ENCODE data around the gene GUK1.

Gene GUK1

GRCh38 chr1:228151180-228151925 lies 11.3 kb downstream of the GUK1 start:
- no peak for DNase-seq

DNA sequence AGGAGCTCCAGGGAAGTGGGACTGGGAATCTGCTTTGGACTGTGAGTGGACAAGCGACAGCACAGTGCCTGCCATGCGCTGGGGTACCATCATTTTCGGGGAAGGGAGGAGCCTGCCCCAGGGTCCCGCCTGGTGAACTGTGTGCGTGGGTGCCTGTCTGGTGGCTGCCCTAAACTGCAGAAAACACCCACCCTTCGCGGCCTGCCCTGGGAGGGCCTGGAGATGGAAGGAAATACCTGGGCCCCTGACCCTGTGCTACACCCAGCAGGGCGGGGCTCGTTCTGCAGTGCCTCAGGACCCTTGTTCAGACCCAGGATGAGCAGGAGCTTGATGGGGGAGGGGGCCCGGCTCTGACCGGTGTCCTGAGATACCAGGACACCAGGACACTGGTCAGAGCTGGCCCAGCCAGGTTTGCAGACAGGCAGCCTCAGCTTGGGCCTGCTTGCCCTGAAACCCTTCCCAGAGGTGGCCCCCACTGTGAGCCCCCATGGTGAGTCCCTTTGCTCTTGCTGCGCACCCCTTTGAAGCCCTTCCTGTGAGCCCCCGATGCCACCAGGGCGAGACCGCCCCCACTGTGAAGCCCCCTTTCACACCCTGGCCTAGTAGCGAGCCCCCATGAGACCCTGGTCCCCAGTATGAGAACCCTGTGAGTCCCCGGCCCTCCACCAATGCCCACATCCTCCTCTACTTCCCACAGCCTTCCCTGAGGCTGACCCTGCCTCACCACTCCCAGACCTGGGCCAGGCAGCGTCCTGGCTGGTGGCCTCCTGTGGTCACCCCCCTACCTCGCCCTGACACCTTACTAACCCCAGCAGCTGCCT lies 12.2 kb downstream of the GUK1 start:
- DNase-seq: no peak

DNA sequence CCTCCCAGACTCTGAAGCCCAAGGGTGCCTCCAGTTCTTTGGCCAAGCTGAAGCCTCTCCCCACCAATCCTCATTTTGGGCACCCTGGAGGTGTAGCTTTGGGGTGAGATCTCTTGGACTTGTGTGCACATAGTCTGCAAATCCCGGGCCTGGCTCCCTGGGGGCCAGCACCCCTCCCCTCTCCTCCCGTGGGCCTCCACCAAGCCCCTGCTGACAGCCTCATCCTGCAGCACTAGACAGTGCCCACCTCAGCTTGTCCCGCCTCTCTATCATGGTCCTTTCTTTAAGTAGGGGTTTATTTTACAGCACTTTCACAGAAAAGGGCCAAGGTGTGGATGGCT lies 12.8 kb downstream of the GUK1 start:
- DNase-seq: no peak

DNA sequence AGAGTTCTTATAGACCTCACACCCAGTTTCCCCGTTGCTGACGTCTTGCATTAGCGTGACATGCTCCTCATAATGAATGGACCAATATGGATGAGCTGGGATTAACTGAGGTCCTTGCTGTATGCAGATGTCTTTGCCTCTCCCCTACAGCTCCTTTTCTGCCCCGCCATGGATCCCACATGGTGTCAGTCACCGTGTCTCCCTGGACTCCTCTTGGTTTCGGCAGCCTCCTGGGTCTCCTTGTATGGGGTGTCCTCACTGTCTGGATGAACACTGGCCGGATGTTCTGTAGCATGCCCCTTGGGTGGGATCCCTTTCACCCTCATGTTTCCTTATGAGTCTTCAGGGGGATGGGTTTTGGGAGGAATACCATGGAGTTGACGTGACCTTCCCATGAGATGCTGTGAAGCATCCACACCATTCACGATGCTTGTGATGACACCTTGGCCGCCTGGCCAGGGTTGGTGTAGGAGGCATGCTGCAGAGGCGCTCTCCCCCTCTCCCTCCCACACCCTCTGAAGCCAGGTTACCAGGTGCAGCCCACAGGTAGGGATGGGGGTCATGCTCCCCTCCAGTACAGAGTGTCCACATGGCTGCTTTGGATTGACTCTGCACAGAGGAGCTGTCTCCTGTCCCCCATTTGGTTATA lies 14.1 kb downstream of the GUK1 start:
- no peak for DNase-seq

GRCh38 chr1:228154670-228155571 lies 14.8 kb downstream of the GUK1 start:
- peak; percentile 50 for DNase-seq

DNA sequence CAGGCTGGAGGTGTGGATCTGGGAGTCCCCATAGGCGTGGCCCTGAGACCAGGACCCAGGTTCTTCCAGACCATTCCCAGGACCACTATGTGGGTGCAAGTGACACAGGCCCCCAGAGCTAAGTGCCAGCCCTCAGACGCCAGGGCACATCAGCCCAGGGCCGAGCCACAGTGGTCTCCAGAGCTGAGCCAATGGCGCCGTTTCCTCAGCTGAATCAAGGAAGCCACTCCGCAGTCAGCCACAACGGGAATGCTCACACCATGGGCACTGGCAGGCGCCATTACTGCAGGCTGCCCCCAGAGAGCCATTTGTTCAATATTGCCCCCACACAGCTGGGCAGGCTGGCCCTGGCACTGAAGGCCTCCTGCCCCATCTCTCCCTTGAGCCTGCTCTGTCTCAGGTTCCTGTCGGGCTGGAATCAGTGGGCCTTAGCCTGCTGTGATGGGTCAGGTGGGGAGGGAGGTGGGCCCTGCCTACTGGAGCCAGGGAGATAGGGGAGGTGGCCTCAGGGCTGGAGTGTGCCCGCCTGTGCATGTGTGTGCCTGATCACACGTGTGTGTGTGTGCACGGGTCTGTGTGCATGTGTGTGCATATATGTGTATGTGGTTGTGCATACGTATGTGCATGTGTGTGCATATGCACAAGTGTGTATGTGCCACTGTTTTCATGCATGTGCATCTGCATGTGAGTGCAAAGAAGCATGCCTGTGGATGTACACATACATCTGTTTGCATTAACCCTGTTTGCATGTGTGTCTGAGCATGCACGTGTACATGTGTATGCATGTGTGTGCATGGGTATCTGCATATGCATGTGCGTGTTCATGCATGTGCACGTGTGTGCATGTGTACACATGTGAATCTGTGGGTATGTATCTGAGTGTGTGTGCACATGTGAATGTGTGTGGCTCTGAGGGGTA lies 15.8 kb downstream of the GUK1 start:
- DNase-seq: no peak

GRCh38 chr1:228156515-228156881 lies 16.4 kb downstream of the GUK1 start:
- DNase-seq: no peak

DNA sequence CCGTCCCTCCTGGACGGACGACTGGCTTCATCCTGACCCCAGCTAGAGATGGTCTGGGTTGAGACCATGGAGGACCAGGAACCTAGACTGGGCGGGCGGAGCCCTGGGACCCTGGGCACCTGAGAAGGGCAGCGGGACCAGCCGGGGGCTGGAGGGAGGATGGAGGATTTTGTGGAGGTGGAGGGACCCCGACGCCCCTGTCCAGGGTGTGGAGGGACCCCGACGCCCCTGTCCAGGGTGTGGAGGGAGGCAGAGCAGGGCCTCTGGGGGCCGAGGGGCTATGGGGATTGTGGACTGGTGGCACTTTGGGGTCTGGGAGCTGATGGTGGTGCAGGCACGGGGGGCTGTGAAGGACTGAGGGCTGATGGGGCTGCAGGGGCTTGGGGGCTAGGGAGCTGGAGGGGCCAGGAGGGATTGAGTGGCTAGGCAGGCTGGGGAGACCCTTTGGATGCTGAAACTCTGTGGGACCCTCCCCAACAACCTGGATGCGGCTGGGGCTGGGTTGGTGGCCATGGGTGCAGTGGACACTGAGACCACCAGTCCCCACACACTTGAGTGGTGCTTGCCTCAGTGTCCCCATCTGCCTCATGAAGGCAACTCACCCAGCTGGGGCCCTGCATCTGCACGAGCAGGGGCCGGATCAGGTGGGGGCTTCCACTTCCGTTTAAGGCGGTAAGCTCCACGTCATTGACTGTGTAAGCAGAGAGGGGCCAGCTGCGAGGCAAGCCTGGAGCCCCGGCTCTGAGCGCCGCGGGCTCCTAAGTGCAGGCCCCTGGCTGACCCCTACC lies 17.1 kb downstream of the GUK1 start:
- DNase-seq: no peak

- no peak for DNase-seq
Measured at GRCh38 chr1:228157729-228158126, 17.6 kb downstream of the GUK1 start.

DNA sequence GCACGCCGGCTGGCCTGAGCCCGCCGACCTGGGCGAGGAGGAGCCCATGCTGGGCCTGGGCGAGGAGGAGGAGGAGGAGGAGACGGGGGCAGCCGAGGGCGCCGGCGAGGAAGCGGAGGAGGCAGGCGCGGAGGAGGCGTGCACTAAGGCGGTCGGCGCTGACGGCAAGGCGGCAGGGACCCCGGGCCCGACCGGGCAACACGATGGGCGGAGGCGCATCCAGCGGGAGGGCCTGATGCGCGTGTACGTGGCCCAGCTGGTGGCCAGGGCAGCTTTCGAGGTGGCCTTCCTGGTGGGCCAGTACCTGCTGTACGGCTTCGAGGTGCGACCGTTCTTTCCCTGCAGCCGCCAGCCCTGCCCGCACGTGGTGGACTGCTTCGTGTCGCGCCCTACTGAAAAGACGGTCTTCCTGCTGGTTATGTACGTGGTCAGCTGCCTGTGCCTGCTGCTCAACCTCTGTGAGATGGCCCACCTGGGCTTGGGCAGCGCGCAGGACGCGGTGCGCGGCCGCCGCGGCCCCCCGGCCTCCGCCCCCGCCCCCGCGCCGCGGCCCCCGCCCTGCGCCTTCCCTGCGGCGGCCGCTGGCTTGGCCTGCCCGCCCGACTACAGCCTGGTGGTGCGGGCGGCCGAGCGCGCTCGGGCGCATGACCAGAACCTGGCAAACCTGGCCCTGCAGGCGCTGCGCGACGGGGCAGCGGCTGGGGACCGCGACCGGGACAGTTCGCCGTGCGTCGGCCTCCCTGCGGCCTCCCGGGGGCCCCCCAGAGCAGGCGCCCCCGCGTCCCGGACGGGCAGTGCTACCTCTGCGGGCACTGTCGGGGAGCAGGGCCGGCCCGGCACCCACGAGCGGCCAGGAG lies 18.3 kb downstream of the GUK1 start:
- no peak for DNase-seq

- no peak for DNase-seq
Measured at GRCh38 chr1:228159008-228159665, 19.1 kb downstream of the GUK1 start.

DNA sequence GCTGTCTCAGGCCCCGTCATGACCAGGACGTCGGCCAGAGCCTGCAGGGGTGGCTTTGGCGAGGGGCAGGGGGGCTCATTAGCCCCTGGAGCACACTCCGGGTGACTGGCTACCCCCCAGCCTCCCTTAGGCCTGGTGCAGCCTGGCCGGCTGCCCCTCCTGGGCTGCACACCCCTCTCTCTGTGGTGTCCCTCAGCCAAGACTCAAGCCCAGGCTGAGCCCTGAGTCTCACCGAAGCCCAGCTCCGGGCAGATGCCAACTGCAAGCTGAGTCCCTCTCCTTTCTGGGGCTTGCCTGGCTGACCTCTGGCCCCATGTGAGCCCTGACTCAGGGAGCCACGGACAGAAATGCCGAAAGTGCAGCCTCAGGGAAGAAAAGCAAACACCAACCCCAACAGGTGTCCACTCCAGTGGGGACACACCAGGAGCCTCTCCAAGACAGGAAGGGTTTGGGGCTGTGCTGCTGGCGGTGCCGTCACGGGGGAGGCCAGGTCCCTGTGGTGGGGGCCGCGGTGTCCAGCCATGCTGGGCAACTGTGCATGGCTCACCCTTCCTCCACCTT lies 20.2 kb downstream of the GUK1 start:
- DNase-seq: no peak

DNA sequence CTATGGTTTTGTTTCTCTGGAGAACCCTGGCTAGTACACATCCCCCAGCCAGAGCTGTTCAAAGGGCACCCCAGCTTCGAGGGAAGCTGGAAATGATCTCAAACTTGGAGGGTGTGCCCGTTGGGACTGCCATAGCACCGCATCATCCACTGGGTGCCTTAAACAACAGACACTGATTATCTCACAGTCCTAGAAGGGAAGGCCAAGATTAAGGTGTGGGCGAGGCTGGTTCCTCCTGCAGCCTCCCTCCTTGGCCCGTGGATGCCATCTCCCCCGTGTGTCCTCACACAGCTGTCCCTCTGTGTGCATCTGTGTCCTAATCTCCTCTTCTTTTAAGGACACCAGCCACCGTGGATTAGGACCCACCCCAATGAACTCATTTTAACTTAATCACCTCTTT lies 21.3 kb downstream of the GUK1 start:
- no peak for DNase-seq

- DNase-seq: no peak
Measured at GRCh38 chr1:228161866-228162265, 21.8 kb downstream of the GUK1 start.

GRCh38 chr1:228162286-228163006 lies 22.4 kb downstream of the GUK1 start:
- no peak for DNase-seq

DNA sequence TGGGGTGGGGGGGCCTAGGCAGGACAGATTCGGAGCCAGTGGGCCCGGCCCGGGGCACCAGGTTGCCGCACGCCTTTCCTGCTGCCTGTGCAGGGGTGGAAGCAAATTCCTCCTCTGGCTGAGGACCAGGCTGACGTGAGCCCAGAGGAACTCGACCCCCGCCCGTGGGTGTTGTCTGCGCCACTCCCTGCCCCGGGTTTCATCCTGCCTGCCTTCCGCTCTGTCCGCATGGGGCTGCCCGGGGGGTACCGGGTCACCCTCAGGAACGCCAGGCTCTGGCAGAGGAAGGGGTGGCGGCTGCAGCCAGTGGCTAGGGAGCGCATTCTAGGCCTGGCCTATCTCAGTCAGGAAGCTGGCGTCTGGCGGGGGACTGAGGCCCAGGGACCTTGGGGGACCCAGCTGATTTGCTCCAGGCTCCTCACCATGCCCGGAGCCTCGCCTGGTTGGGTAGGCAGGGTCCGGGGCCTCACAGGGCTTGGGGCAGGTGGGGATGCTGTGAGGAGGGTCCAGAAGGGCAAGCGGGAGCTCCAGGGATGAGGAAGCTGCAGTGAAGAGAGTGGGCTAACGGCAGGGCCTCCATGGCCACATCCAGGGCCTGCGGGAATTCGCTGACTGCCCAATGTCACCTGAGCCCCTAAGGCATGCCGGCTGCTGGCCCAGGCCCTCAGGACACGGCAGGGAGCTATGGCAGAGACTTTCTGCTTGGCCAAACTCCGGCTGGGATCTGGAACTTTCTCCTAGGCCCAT lies 23.1 kb downstream of the GUK1 start:
- no peak for DNase-seq

- no peak for DNase-seq
Measured at GRCh38 chr1:228163776-228164519, 23.9 kb downstream of the GUK1 start.
